ENCODE results near the gene CYP2B6.
"Not testable (repeated sequence)": the region's sequence is repeated elsewhere in the genome, so short reads cannot be mapped to it uniquely, and the experiment has no call there.

The CYP2B6 gene

GRCh38 chr19:40981591-40981990 is 9.5 kb upstream of the CYP2B6 start:
- DNase-seq: peak in 1 of 2 donors; percentile 57

- peak; percentile 19 to 66 for DNase-seq
Observed at GRCh38 chr19:40982594-40983101, 8.4 kb upstream of the CYP2B6 start.

GRCh38 chr19:40989453-40989852 is 1.6 kb upstream of the CYP2B6 start:
- peak in 1 of 2 donors; percentile 16 for DNase-seq

GRCh38 chr19:40995355-40995754 is 4.3 kb downstream of the CYP2B6 start:
- no peak for DNase-seq

GRCh38 chr19:40999018-40999417 is 7.9 kb downstream of the CYP2B6 start:
- not testable (repeated sequence) for DNase-seq

- no peak for DNase-seq
Observed at GRCh38 chr19:41000310-41000737, 9.2 kb downstream of the CYP2B6 start.

- no peak for DNase-seq
Observed at GRCh38 chr19:41001243-41001971, 10.3 kb downstream of the CYP2B6 start.

GRCh38 chr19:41003656-41004055 is 12.6 kb downstream of the CYP2B6 start:
- not testable (repeated sequence) for DNase-seq

- DNase-seq: no peak
Observed at GRCh38 chr19:41009700-41010235, 18.7 kb downstream of the CYP2B6 start.

- DNase-seq: no peak
Observed at GRCh38 chr19:41013359-41013758, 22.3 kb downstream of the CYP2B6 start.

- DNase-seq: no peak
Observed at GRCh38 chr19:41014643-41015042, 23.6 kb downstream of the CYP2B6 start.

GRCh38 chr19:41016488-41017071 is 25.5 kb downstream of the CYP2B6 start:
- no peak for DNase-seq

- no peak for DNase-seq
Observed at GRCh38 chr19:41018736-41019290, 27.7 kb downstream of the CYP2B6 start.

GRCh38 chr19:41019346-41019745 is 28.3 kb downstream of the CYP2B6 start:
- DNase-seq: no peak

- no peak for DNase-seq
Observed at GRCh38 chr19:41023193-41023592, 32.1 kb downstream of the CYP2B6 start.

- no peak for DNase-seq
Observed at GRCh38 chr19:41025411-41025810, 34.3 kb downstream of the CYP2B6 start.

GRCh38 chr19:41025871-41026270 is 34.8 kb downstream of the CYP2B6 start:
- no peak for DNase-seq

- no peak for DNase-seq
Observed at GRCh38 chr19:41027273-41027967, 36.3 kb downstream of the CYP2B6 start.

GRCh38 chr19:41029524-41030432 is 38.7 kb downstream of the CYP2B6 start:
- no peak for DNase-seq

GRCh38 chr19:41030651-41031050 is 39.6 kb downstream of the CYP2B6 start:
- DNase-seq: no peak

- no peak for DNase-seq
Observed at GRCh38 chr19:41031916-41032315, 40.8 kb downstream of the CYP2B6 start.

- DNase-seq: not testable (repeated sequence)
Observed at GRCh38 chr19:41033324-41033723, 42.2 kb downstream of the CYP2B6 start.
